Activated CD4-positive, alpha-beta T cell treated with anti-CD3 and anti-CD28 coated beads for 48 hours (primary cell): ENCODE data around the gene COA6.
A peak's percentile ranks its signal among the peaks of the same experiment; 100 is the strongest.
"Not testable (repeated sequence)": the region's sequence is repeated elsewhere in the genome, so short reads cannot be mapped to it uniquely, and the experiment has no call there.

ENCODE experiments used
- DNase-seq: peaks from one replicate; pipeline ENCODE4 v3.0.0-alpha.2; 2020

COA6 gene

GRCh38 chr1:234371414-234371813, 1.8 kb upstream of the COA6 start:
- DNase-seq: no peak

GRCh38 chr1:234372011-234372757, 1.1 kb upstream of the COA6 start:
- no peak for DNase-seq

- no peak for DNase-seq
These were observed 651 bp downstream of the COA6 start for GRCh38 chr1:234373959-234374254.

GRCh38 chr1:234375672-234376071, 2.4 kb downstream of the COA6 start:
- no peak for DNase-seq

GRCh38 chr1:234379591-234380109, 6.4 kb downstream of the COA6 start:
- not testable (repeated sequence) for DNase-seq

GRCh38 chr1:234381699-234382555, 8.7 kb downstream of the COA6 start:
- no peak for DNase-seq

GRCh38 chr1:234386122-234386521, 12.9 kb downstream of the COA6 start:
- DNase-seq: no peak

- DNase-seq: no peak
These were observed 14.8 kb downstream of the COA6 start for GRCh38 chr1:234388094-234388493.

GRCh38 chr1:234393190-234393589, 19.9 kb downstream of the COA6 start:
- DNase-seq: no peak

GRCh38 chr1:234395297-234395696, 22.0 kb downstream of the COA6 start:
- no peak for DNase-seq

- no peak for DNase-seq
These were observed 22.8 kb downstream of the COA6 start for GRCh38 chr1:234396092-234396491.

GRCh38 chr1:234396871-234397270, 23.6 kb downstream of the COA6 start:
- DNase-seq: no peak

GRCh38 chr1:234397732-234398131, 24.5 kb downstream of the COA6 start:
- no peak for DNase-seq

GRCh38 chr1:234398849-234399381, 25.7 kb downstream of the COA6 start:
- DNase-seq: no peak

GRCh38 chr1:234399515-234399914, 26.3 kb downstream of the COA6 start:
- DNase-seq: not testable (repeated sequence)

- no peak for DNase-seq
These were observed 27.5 kb downstream of the COA6 start for GRCh38 chr1:234400773-234401172.

- DNase-seq: no peak
These were observed 28.4 kb downstream of the COA6 start for GRCh38 chr1:234401658-234402057.

- no peak for DNase-seq
These were observed 29.7 kb downstream of the COA6 start for GRCh38 chr1:234402939-234403338.

- no peak for DNase-seq
These were observed 32.4 kb downstream of the COA6 start for GRCh38 chr1:234405676-234406075.

GRCh38 chr1:234406871-234407270, 33.6 kb downstream of the COA6 start:
- DNase-seq: no peak

- DNase-seq: peak; percentile 83
These were observed 35.5 kb downstream of the COA6 start for GRCh38 chr1:234408757-234409156.

GRCh38 chr1:234409328-234409727, 36.1 kb downstream of the COA6 start:
- DNase-seq: no peak

GRCh38 chr1:234412830-234413229, 39.6 kb downstream of the COA6 start:
- no peak for DNase-seq

GRCh38 chr1:234413485-234413884, 40.2 kb downstream of the COA6 start:
- DNase-seq: no peak
